Prostate gland (tissue), 2 donors: Measurements from ENCODE around the gene CPED1. TPM values are rescaled to one million over a fixed set of nuclear protein-coding genes. Genes with fewer than 3 reads are reported as not detected.

Experiments
- DNase-seq: peaks from one replicate; pipeline ENCODE4 v3.0.0-alpha.2; 2019; ENCODE audit warnings: low spot score
- H3K27ac ChIP-seq, 2 donors: fragments of 200-600 bp; sonication (generic); 2 replicates each; pipeline ENCODE4 v1.5.1; 2017 to 2019
- H3K27me3 ChIP-seq: fragments of 200-600 bp; sonication (generic); replicated peaks from 2 replicates; pipeline ENCODE4 v1.5.1; 2019; ENCODE audit not compliant: insufficient read depth
- H3K36me3 ChIP-seq, 2 donors: fragments of 200-600 bp; sonication (generic); 1 replicate in 1 of 2; 2 replicates in 1 of 2; pipeline versions ENCODE4 v1.5.1 to v1.8.1; 2017 to 2019
- H3K4me1 ChIP-seq: fragments of 200-600 bp; sonication (generic); replicated peaks from 2 replicates; pipeline ENCODE4 v1.5.1; 2019
- H3K4me3 ChIP-seq, 2 donors: fragments of 200-600 bp; sonication (generic); 2 replicates each; pipeline ENCODE4 v1.5.1; 2017 to 2019
- H3K9me3 ChIP-seq: fragments of 200-600 bp; sonication (generic); 2 replicates; pipeline ENCODE4 v1.5.1; 2017
- CTCF ChIP-seq, 4 experiments: fragments of 200-600 bp in 2 of 4; fragments of 450-650 bp in 2 of 4; sonication (generic) in 2 of 4; IDR thresholded peaks; 1 replicate in 3 of 4; 2 replicates in 1 of 4; pipeline ENCODE4 v1.5.1; 2016 to 2019; ENCODE audit warnings: antibody characterized with exemption in 4 of 4, mild to moderate bottlenecking in 2 of 4, moderate library complexity in 2 of 4
- POLR2A ChIP-seq: fragments of 450-650 bp; IDR thresholded peaks from one replicate; pipeline ENCODE4 v1.6.1; 2016; ENCODE audit warnings: antibody characterized with exemption, mild to moderate bottlenecking
- POLR2AphosphoS5 ChIP-seq: sonication (generic); formaldehyde crosslinking; IDR thresholded peaks from one replicate; pipeline ENCODE4 v1.6.1; 2017; ENCODE audit warnings: antibody characterized with exemption
- WGBS: methylation state at CpG from one replicate; pipeline ENCODE4 v1.1.5; 2018; 5-methylcytosine and 5-hydroxymethylcytosine counted together
- intact Hi-C: fragments of 100-400 bp; cut with DNase I; formaldehyde crosslinking; loops from one replicate; pipeline ENCODE4 v1.14.2; 2022
- total RNA-seq, 2 donors: library from RNA; depleted of rRNA; stranded (reverse); fragments of >200 nt; gene quantifications; one replicate each; pipeline ENCODE4 v1.1.0, GENCODE V29; 2016

CPED1 gene
- total RNA-seq, 2 donors from 2014 or later, result 10.7 to 23.3 TPM

- Histone ChIP-seq H3K27me3 (no peaks in the 10 kb centered on the region), H3K4me1 (no peaks in the 10 kb centered on the region), H3K36me3 (no peaks in the 10 kb centered on the region), H3K27ac (no peak overlapping the region), H3K4me3 (no peak overlapping the region), H3K9me3 (no peaks in the 10 kb centered on the region)
- DNase-seq, result no peak
- intact Hi-C loops, result no loop called here
- 51% methylated on average over 2 of the region's 2 CpGs for WGBS
- TF ChIP-seq CTCF (IDR thresholded peaks at IDR 0.05) (no peak), POLR2AphosphoS5 (no peak), POLR2A (no peak)
Observed at GRCh38 chr7:121094829-121095228, 106.3 kb downstream of the CPED1 start.

- TF ChIP-seq POLR2AphosphoS5, result no peak
- WGBS, result 40% methylated on average over 4 of the region's 4 CpGs
- DNase-seq, result no peak
- Histone ChIP-seq H3K27ac (no peak overlapping the region), H3K27me3 (no peaks in the 10 kb centered on the region), H3K9me3 (no peaks in the 10 kb centered on the region), H3K4me1 (no peaks in the 10 kb centered on the region), H3K36me3 (no peaks in the 10 kb centered on the region), H3K4me3 (no peak overlapping the region)
- intact Hi-C loops, result no loop called here
Observed at GRCh38 chr7:121097577-121097976, 109.1 kb downstream of the CPED1 start.

GRCh38 chr7:121099572-121099971 lies 111.1 kb downstream of the CPED1 start:
- Histone ChIP-seq H3K4me3 (no peak overlapping the region), H3K9me3 (no peaks in the 10 kb centered on the region), H3K36me3 (no peaks in the 10 kb centered on the region), H3K4me1 (no peaks in the 10 kb centered on the region), H3K27ac (no peak overlapping the region), H3K27me3 (no peaks in the 10 kb centered on the region)
- DNase-seq, result no peak
- 93% methylated on average over 8 of the region's 8 CpGs for WGBS
- intact Hi-C loops, result no loop called here
- TF ChIP-seq POLR2A, result no peak
- no peak for TF ChIP-seq POLR2AphosphoS5
- TF ChIP-seq CTCF (IDR thresholded peaks at IDR 0.05), result no peak

GRCh38 chr7:121101083-121101482 lies 112.6 kb downstream of the CPED1 start:
- Histone ChIP-seq H3K9me3 (no peaks in the 10 kb centered on the region), H3K27ac (no peak overlapping the region), H3K4me3 (no peak overlapping the region), H3K4me1 (no peaks in the 10 kb centered on the region), H3K27me3 (no peaks in the 10 kb centered on the region), H3K36me3 (no peaks in the 10 kb centered on the region)
- no peak for DNase-seq
- intact Hi-C loops, result no loop called here
- TF ChIP-seq POLR2A, result no peak
- no peak for TF ChIP-seq CTCF (IDR thresholded peaks at IDR 0.05)
- TF ChIP-seq POLR2AphosphoS5, result no peak

- Histone ChIP-seq H3K27me3 (no peaks in the 10 kb centered on the region), H3K9me3 (no peaks in the 10 kb centered on the region), H3K4me1 (no peaks in the 10 kb centered on the region), H3K4me3 (no peak overlapping the region), H3K36me3 (no peaks in the 10 kb centered on the region), H3K27ac (no peak overlapping the region)
- no peak for DNase-seq
- TF ChIP-seq POLR2A (no peak), CTCF (IDR thresholded peaks at IDR 0.05) (no peak), POLR2AphosphoS5 (no peak)
- 98% methylated on average over 2 of the region's 2 CpGs for WGBS
- intact Hi-C loops, result no loop called here
Observed at GRCh38 chr7:121101621-121102020, 113.1 kb downstream of the CPED1 start.
